ENCODE measurements around the gene PIRT. TPM values are rescaled to one million over a fixed set of nuclear protein-coding genes. Genes with fewer than 3 reads are reported as not detected.

Gene PIRT
- polyA plus RNA-seq, 1 donor from 2014 or later: not detected

GRCh38 chr17:10838682-10839081, 795 bp upstream of the PIRT start:
- no peaks in the 10 kb centered on the region for H4K20me1 ChIP-seq (ENCODE audit: insufficient read depth)
- H3K36me3 ChIP-seq (ENCODE audit: insufficient read depth, low read length): no peaks in the 10 kb centered on the region
- no peaks in the 10 kb centered on the region for H3K9me2 ChIP-seq (ENCODE audit: insufficient read depth, low read length)
- no peaks in the 10 kb centered on the region for H3K79me2 ChIP-seq (replicated peaks; ENCODE audit: insufficient read depth, low read length)
- no peak overlapping the region for H3K4me2 ChIP-seq (ENCODE audit: low read length)
- no peak overlapping the region for H3K4me3 ChIP-seq (ENCODE audit: low read length)
- no peak overlapping the region for H2AFZ ChIP-seq (ENCODE audit: low read depth, low read length)
- no peak overlapping the region for H3K27ac ChIP-seq (ENCODE audit: low read length)
- H3K9me3 ChIP-seq (ENCODE audit: low read length): no peaks in the 10 kb centered on the region
- TF ChIP-seq EP300 (conservative IDR thresholded peaks at IDR 0.05; ENCODE audit: poor library complexity, severe bottlenecking): no peak
- TF ChIP-seq RAD21 (conservative IDR thresholded peaks at IDR 0.05): no peak
- H3F3A ChIP-seq (ENCODE audit: insufficient read depth, low read length, poor library complexity, severe bottlenecking): no peaks in the 10 kb centered on the region
- no peak overlapping the region for H3K9ac ChIP-seq (ENCODE audit: low read length)
- no peaks in the 10 kb centered on the region for H3K27me3 ChIP-seq (ENCODE audit: insufficient read depth, low read depth, low read length)

- no peaks in the 10 kb centered on the region for H3K79me2 ChIP-seq (replicated peaks; ENCODE audit: insufficient read depth, low read length)
- H3K9ac ChIP-seq (ENCODE audit: low read length): no peak overlapping the region
- H3K4me2 ChIP-seq (ENCODE audit: low read length): no peak overlapping the region
- no peaks in the 10 kb centered on the region for H3K36me3 ChIP-seq (ENCODE audit: insufficient read depth, low read length)
- no peaks in the 10 kb centered on the region for H3K9me2 ChIP-seq (ENCODE audit: insufficient read depth, low read length)
- no peak overlapping the region for H2AFZ ChIP-seq (ENCODE audit: low read depth, low read length)
- H3K27me3 ChIP-seq (ENCODE audit: insufficient read depth, low read depth, low read length): no peaks in the 10 kb centered on the region
- H3F3A ChIP-seq (ENCODE audit: insufficient read depth, low read length, poor library complexity, severe bottlenecking): no peaks in the 10 kb centered on the region
- TF ChIP-seq EZH2 (IDR thresholded peaks at IDR 0.05; ENCODE audit: borderline replicate concordance, insufficient read depth, low read length, poor library complexity, severe bottlenecking) (no peak), POLR2AphosphoS5 (IDR thresholded peaks at IDR 0.05) (no peak), TAF1 (IDR thresholded peaks at IDR 0.05; ENCODE audit: low read depth) (no peak), RAD21 (conservative IDR thresholded peaks at IDR 0.05) (no peak), REST (IDR thresholded peaks at IDR 0.05; ENCODE audit: borderline replicate concordance) (no peak), SMC3 (conservative IDR thresholded peaks at IDR 0.05; ENCODE audit: poor library complexity) (no peak), EP300 (conservative IDR thresholded peaks at IDR 0.05; ENCODE audit: poor library complexity, severe bottlenecking) (no peak)
- H4K20me1 ChIP-seq (ENCODE audit: insufficient read depth): no peaks in the 10 kb centered on the region
- no peaks in the 10 kb centered on the region for H3K9me3 ChIP-seq (ENCODE audit: low read length)
- H3K4me3 ChIP-seq (ENCODE audit: low read length): no peak overlapping the region
- H3K27ac ChIP-seq (ENCODE audit: low read length): no peak overlapping the region
Observed at GRCh38 chr17:10836966-10837590, 809 bp downstream of the PIRT start.

GRCh38 chr17:10836145-10836544, 1.7 kb downstream of the PIRT start:
- H3K4me2 ChIP-seq (ENCODE audit: low read length): no peak overlapping the region
- no peaks in the 10 kb centered on the region for H3K9me3 ChIP-seq (ENCODE audit: low read length)
- no peaks in the 10 kb centered on the region for H4K20me1 ChIP-seq (ENCODE audit: insufficient read depth)
- H3K36me3 ChIP-seq (ENCODE audit: insufficient read depth, low read length): no peaks in the 10 kb centered on the region
- H3K27me3 ChIP-seq (ENCODE audit: insufficient read depth, low read depth, low read length): no peaks in the 10 kb centered on the region
- no peaks in the 10 kb centered on the region for H3K79me2 ChIP-seq (replicated peaks; ENCODE audit: insufficient read depth, low read length)
- H3K9me2 ChIP-seq (ENCODE audit: insufficient read depth, low read length): no peaks in the 10 kb centered on the region
- H2AFZ ChIP-seq (ENCODE audit: low read depth, low read length): no peak overlapping the region
- no peak for TF ChIP-seq EZH2 (IDR thresholded peaks at IDR 0.05; ENCODE audit: borderline replicate concordance, insufficient read depth, low read length, poor library complexity, severe bottlenecking)
- no peak for TF ChIP-seq CTCF (IDR thresholded peaks at IDR 0.05; ENCODE audit: poor library complexity, severe bottlenecking)
- no peak for TF ChIP-seq RAD21 (conservative IDR thresholded peaks at IDR 0.05)
- TF ChIP-seq EP300 (conservative IDR thresholded peaks at IDR 0.05; ENCODE audit: poor library complexity, severe bottlenecking): no peak
- TF ChIP-seq MXI1 (conservative IDR thresholded peaks at IDR 0.05; ENCODE audit: poor library complexity, severe bottlenecking): no peak
- no peak for TF ChIP-seq REST (IDR thresholded peaks at IDR 0.05; ENCODE audit: borderline replicate concordance)
- TF ChIP-seq TAF1 (IDR thresholded peaks at IDR 0.05; ENCODE audit: low read depth): no peak
- no peak for TF ChIP-seq POLR2AphosphoS5 (IDR thresholded peaks at IDR 0.05)
- no peak for TF ChIP-seq SMC3 (conservative IDR thresholded peaks at IDR 0.05; ENCODE audit: poor library complexity)
- H3K4me3 ChIP-seq (ENCODE audit: low read length): no peak overlapping the region
- no peaks in the 10 kb centered on the region for H3F3A ChIP-seq (ENCODE audit: insufficient read depth, low read length, poor library complexity, severe bottlenecking)
- no peak overlapping the region for H3K9ac ChIP-seq (ENCODE audit: low read length)
- no peak overlapping the region for H3K27ac ChIP-seq (ENCODE audit: low read length)

Measured in neural cell (in vitro differentiated cells).